ENCODE data around the gene PGK2. TPM values are rescaled to one million over a fixed set of nuclear protein-coding genes. Genes with fewer than 3 reads are reported as not detected.

PGK2 gene
- total RNA-seq, 2 donors from 2014 or later: not detected

DNA sequence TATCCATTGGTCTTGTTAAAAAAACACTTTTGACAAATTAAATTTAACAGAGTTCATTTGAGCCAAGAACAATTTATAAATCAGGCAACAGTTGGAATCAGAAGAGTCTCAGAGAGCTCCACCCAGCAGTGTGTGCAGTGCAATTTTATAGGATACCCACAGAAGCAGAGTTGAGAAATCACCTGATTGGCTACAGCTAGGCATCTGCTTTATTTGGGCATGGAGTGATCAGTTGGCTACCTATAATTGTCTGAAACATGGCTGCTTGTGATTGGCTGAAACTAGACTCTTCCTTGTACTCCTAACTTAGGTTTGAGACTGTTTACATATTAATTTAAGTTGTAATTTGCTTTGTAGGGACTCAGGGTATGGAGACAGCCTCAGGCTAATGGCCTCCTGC is 12.0 kb downstream of the PGK2 start:
- no peaks in the 10 kb centered on the region for H3K9me3 ChIP-seq
- no peak overlapping the region for H3K27ac ChIP-seq
- ATAC-seq (ENCODE audit: insufficient number of reproducible peaks, low FRiP score, low read depth): no peak
- no peaks in the 10 kb centered on the region for H3K27me3 ChIP-seq (replicated peaks; ENCODE audit: insufficient read depth)
- no peaks in the 10 kb centered on the region for H3K36me3 ChIP-seq
- DNase-seq (ENCODE audit: low spot score): no peak
- TF ChIP-seq, protein P1, sequence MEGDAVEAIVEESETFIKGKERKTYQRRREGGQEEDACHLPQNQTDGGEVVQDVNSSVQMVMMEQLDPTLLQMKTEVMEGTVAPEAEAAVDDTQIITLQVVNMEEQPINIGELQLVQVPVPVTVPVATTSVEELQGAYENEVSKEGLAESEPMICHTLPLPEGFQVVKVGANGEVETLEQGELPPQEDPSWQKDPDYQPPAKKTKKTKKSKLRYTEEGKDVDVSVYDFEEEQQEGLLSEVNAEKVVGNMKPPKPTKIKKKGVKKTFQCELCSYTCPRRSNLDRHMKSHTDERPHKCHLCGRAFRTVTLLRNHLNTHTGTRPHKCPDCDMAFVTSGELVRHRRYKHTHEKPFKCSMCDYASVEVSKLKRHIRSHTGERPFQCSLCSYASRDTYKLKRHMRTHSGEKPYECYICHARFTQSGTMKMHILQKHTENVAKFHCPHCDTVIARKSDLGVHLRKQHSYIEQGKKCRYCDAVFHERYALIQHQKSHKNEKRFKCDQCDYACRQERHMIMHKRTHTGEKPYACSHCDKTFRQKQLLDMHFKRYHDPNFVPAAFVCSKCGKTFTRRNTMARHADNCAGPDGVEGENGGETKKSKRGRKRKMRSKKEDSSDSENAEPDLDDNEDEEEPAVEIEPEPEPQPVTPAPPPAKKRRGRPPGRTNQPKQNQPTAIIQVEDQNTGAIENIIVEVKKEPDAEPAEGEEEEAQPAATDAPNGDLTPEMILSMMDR (IDR thresholded peaks at IDR 0.05): no peak
- H3K4me1 ChIP-seq (ENCODE audit: control insufficient read depth in 1 of 2, low read depth in 2 of 2): no peaks in the 10 kb centered on the region
- no peak overlapping the region for H3K4me3 ChIP-seq

DNA sequence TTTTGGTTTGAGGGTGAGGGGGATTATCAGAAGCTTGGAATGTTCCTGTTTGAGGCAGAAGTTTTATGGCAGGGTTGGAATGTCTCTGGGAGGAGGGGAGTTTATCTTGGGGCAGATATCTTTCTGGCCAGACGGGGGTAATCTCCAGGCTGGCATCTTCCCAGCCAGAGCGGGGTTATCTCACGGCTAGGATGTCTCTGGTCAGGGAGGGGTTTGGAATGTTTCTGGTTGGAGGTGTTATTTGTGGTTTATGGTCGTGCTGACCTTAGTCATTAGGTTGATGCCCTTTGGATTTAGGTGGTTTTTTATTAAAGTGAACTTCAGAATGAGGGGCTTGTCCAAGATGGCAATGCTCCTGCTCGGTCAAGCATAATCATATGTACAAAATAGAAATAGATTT is 14.8 kb downstream of the PGK2 start:
- ATAC-seq (ENCODE audit: insufficient number of reproducible peaks, low FRiP score, low read depth): no peak
- no peak for DNase-seq (ENCODE audit: low spot score)
- no peaks in the 10 kb centered on the region for H3K9me3 ChIP-seq
- H3K36me3 ChIP-seq: no peaks in the 10 kb centered on the region
- no peak overlapping the region for H3K27ac ChIP-seq
- no peaks in the 10 kb centered on the region for H3K4me1 ChIP-seq (ENCODE audit: control insufficient read depth in 1 of 2, low read depth in 2 of 2)
- TF ChIP-seq, protein P1 (IDR thresholded peaks at IDR 0.05): no peak
- no peaks in the 10 kb centered on the region for H3K27me3 ChIP-seq (replicated peaks; ENCODE audit: insufficient read depth)
- no peak overlapping the region for H3K4me3 ChIP-seq

DNA sequence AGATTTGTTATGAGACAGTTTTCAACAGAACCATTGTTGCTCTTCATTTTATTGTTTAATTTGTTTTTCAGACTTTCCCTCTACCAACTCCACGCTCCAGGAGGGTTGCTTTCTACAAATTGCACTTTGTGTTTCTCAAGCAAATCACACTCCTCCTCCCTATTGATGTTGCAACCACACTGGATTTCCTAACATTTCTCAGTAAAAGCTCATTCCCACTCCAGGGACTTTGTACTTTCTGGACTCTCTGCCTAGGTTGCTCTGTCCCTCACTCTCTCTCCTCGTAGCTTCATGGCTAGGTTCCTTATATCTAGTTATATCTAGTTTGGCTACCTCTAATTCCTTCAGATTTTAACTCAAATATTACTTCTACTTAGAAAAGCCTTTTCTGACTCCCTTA is 20.3 kb downstream of the PGK2 start:
- Histone ChIP-seq H3K4me1 (ENCODE audit: control insufficient read depth in 1 of 2, low read depth in 2 of 2) (no peaks in the 10 kb centered on the region), H3K36me3 (no peaks in the 10 kb centered on the region), H3K9me3 (no peaks in the 10 kb centered on the region), H3K27ac (no peak overlapping the region), H3K27me3 (replicated peaks; ENCODE audit: insufficient read depth) (no peaks in the 10 kb centered on the region), H3K4me3 (no peak overlapping the region)
- ATAC-seq (ENCODE audit: insufficient number of reproducible peaks, low FRiP score, low read depth) (no peak), DNase-seq (ENCODE audit: low spot score) (no peak)
- TF ChIP-seq, protein P1 (IDR thresholded peaks at IDR 0.05): no peak

DNA sequence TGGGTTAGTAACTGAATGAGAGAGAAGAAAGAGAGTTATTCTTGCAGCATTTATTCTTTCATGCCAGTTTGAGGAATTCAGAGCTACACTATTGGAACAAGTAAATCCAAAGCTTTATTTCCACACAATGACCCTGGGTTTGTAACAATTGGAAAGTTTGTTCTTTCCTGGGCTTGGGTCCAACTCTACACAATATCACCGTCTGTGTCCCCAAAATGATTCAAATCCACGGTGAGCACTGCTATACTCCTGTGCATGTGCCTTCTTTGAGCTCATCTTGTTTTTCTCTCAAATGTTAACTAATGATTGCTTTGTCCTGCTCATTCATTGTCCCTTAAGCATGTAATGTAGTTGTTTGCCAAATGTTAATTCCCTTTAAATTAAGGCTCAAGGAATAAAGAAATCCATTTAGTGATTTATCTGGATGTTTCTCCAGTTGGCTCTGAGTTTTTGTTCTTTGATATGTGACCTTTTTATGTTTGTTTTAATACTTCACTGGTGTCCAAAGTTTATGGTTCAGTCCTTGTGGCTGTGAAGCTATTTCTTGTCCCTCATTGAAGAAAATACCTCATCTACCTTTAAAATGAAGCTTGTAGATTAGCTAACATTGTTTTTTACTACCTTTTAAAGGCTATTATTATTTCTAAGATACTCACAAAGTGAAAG is 22.4 kb downstream of the PGK2 start:
- no peak for ATAC-seq (ENCODE audit: insufficient number of reproducible peaks, low FRiP score, low read depth)
- Histone ChIP-seq H3K4me1 (ENCODE audit: control insufficient read depth in 1 of 2, low read depth in 2 of 2) (no peaks in the 10 kb centered on the region), H3K4me3 (no peak overlapping the region), H3K9me3 (no peaks in the 10 kb centered on the region), H3K27ac (no peak overlapping the region), H3K36me3 (no peaks in the 10 kb centered on the region), H3K27me3 (replicated peaks; ENCODE audit: insufficient read depth) (no peaks in the 10 kb centered on the region)
- TF ChIP-seq, protein P1 (IDR thresholded peaks at IDR 0.05): no peak
- DNase-seq (ENCODE audit: low spot score): no peak

DNA sequence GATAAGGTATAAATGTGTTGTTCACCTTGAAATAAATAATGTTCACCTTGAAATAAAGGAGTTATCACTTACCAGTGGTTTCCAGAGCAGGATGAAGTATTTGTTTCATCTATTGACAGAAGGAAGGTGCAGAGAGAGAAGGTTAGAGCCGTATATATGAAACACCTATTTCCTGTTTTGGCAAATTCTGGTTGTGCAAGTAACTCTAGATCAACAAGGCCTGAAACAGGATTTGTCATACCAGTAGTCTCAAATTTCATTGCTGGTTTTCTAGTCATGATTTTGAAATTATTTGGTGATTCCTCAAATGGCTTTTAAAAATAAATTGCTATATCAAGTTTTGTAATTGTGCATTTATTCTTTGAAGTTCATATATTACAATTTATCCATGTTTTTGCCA is 42.8 kb downstream of the PGK2 start, which contains the start of gene CRISP3:
Gene CRISP3 (minus strand): TSS at position 130 of the 400 bp plus-strand sequence. CDS start 21 bp downstream, at position 109.
- no peak within 1 kb of the TSS for H3K27ac ChIP-seq
- H3K4me1 ChIP-seq (ENCODE audit: control insufficient read depth in 1 of 2, low read depth in 2 of 2): no peaks in the 10 kb centered on the region
- ATAC-seq (ENCODE audit: insufficient number of reproducible peaks, low FRiP score, low read depth) (no peak), DNase-seq (ENCODE audit: low spot score) (no peak)
- no peaks in the 10 kb centered on the region for H3K36me3 ChIP-seq
- no peak within 1 kb of the TSS for H3K4me3 ChIP-seq
- TF ChIP-seq, protein P1 (IDR thresholded peaks at IDR 0.05): no peak
- H3K9me3 ChIP-seq: no peaks in the 10 kb centered on the region
- H3K27me3 ChIP-seq (replicated peaks; ENCODE audit: insufficient read depth): no peaks in the 10 kb centered on the region
